ENCODE data around the gene P4HB.

The P4HB gene

GRCh38 chr17:81839301-81839700 lies 21.0 kb downstream of the P4HB start:
- Histone ChIP-seq H3K9me3 (ENCODE audit: control insufficient read depth, insufficient read depth, low read length) (no peaks in the 10 kb centered on the region), H3K36me3 (ENCODE audit: insufficient read depth, low read length) (peaks cover 13% of the 10 kb centered on the region), H3K9ac (ENCODE audit: low read depth, low read length) (no peak overlapping the region), H3K4me1 (ENCODE audit: insufficient read depth, low read length) (peaks cover 3% of the 10 kb centered on the region)

GRCh38 chr17:81838753-81839255 lies 21.5 kb downstream of the P4HB start:
- Histone ChIP-seq H3K36me3 (ENCODE audit: insufficient read depth, low read length) (peaks cover 9% of the 10 kb centered on the region), H3K9ac (ENCODE audit: low read depth, low read length) (no peak overlapping the region), H3K4me1 (ENCODE audit: insufficient read depth, low read length) (peaks cover 3% of the 10 kb centered on the region), H3K9me3 (ENCODE audit: control insufficient read depth, insufficient read depth, low read length) (no peaks in the 10 kb centered on the region)

- peaks cover 3% of the 10 kb centered on the region; the same call in 1 of the 2 replicates for H3K36me3 ChIP-seq (ENCODE audit: insufficient read depth, low read length)
- no peak overlapping the region for H3K9ac ChIP-seq (ENCODE audit: low read depth, low read length)
- peaks cover 3% of the 10 kb centered on the region for H3K4me1 ChIP-seq (ENCODE audit: insufficient read depth, low read length)
- H3K9me3 ChIP-seq (ENCODE audit: control insufficient read depth, insufficient read depth, low read length), result no peaks in the 10 kb centered on the region
These were observed 22.7 kb downstream of the P4HB start for GRCh38 chr17:81837641-81838040.

- Histone ChIP-seq H3K36me3 (ENCODE audit: insufficient read depth, low read length) (no peaks in the 10 kb centered on the region), H3K9me3 (ENCODE audit: control insufficient read depth, insufficient read depth, low read length) (no peaks in the 10 kb centered on the region), H3K9ac (ENCODE audit: low read depth, low read length) (peak within 1 kb of the TSS; percentile 91), H3K4me1 (ENCODE audit: insufficient read depth, low read length) (peaks cover 3% of the 10 kb centered on the region)
These were observed 25.5 kb downstream of the P4HB start, which contains the start of gene PPP1R27 for GRCh38 chr17:81834831-81835267. TSS of gene PPP1R27 (minus strand) at chr17:81835050. CDS start at chr17:81834953, 97 bp downstream.

- peaks cover 3% of the 10 kb centered on the region for H3K4me1 ChIP-seq (ENCODE audit: insufficient read depth, low read length)
- peak overlapping the region; percentile 91 for H3K9ac ChIP-seq (ENCODE audit: low read depth, low read length)
- no peaks in the 10 kb centered on the region for H3K9me3 ChIP-seq (ENCODE audit: control insufficient read depth, insufficient read depth, low read length)
- no peaks in the 10 kb centered on the region for H3K36me3 ChIP-seq (ENCODE audit: insufficient read depth, low read length)
These were observed 26.2 kb downstream of the P4HB start for GRCh38 chr17:81833921-81834830.

- Histone ChIP-seq H3K9me3 (ENCODE audit: control insufficient read depth, insufficient read depth, low read length) (no peaks in the 10 kb centered on the region), H3K9ac (ENCODE audit: low read depth, low read length) (peak within 1 kb of the TSS; percentile 91), H3K4me1 (ENCODE audit: insufficient read depth, low read length) (peaks cover 6% of the 10 kb centered on the region; the same call in 1 of the 2 replicates), H3K36me3 (ENCODE audit: insufficient read depth, low read length) (no peaks in the 10 kb centered on the region)
These were observed 27.0 kb downstream of the P4HB start, which contains the start of gene MCRIP1 for GRCh38 chr17:81833160-81833920. TSS of gene MCRIP1 (minus strand) at chr17:81833291. CDS start at chr17:81824506, 8,785 bp downstream.

GRCh38 chr17:81832608-81833159 lies 27.7 kb downstream of the P4HB start:
- H3K36me3 ChIP-seq (ENCODE audit: insufficient read depth, low read length), result no peaks in the 10 kb centered on the region
- peak overlapping the region; percentile 90 for H3K9ac ChIP-seq (ENCODE audit: low read depth, low read length)
- peaks cover 6% of the 10 kb centered on the region; the same call in 1 of the 2 replicates for H3K4me1 ChIP-seq (ENCODE audit: insufficient read depth, low read length)
- H3K9me3 ChIP-seq (ENCODE audit: control insufficient read depth, insufficient read depth, low read length), result no peaks in the 10 kb centered on the region

- Histone ChIP-seq H3K9ac (ENCODE audit: low read depth, low read length) (peak overlapping the region; percentile 90), H3K36me3 (ENCODE audit: insufficient read depth, low read length) (no peaks in the 10 kb centered on the region), H3K9me3 (ENCODE audit: control insufficient read depth, insufficient read depth, low read length) (no peaks in the 10 kb centered on the region), H3K4me1 (ENCODE audit: insufficient read depth, low read length) (peaks cover 6% of the 10 kb centered on the region; the same call in 1 of the 2 replicates)
These were observed 28.3 kb downstream of the P4HB start for GRCh38 chr17:81831957-81832607.

- H3K9ac ChIP-seq (ENCODE audit: low read depth, low read length), result no peak overlapping the region
- no peaks in the 10 kb centered on the region for H3K36me3 ChIP-seq (ENCODE audit: insufficient read depth, low read length)
- peaks cover 6% of the 10 kb centered on the region; the same call in 1 of the 2 replicates for H3K4me1 ChIP-seq (ENCODE audit: insufficient read depth, low read length)
- H3K9me3 ChIP-seq (ENCODE audit: control insufficient read depth, insufficient read depth, low read length), result no peaks in the 10 kb centered on the region
These were observed 28.8 kb downstream of the P4HB start for GRCh38 chr17:81831563-81831956.

- peaks cover 9% of the 10 kb centered on the region; the same call in 1 of the 2 replicates for H3K4me1 ChIP-seq (ENCODE audit: insufficient read depth, low read length)
- no peaks in the 10 kb centered on the region for H3K36me3 ChIP-seq (ENCODE audit: insufficient read depth, low read length)
- H3K9ac ChIP-seq (ENCODE audit: low read depth, low read length), result no peak overlapping the region
- H3K9me3 ChIP-seq (ENCODE audit: control insufficient read depth, insufficient read depth, low read length), result no peaks in the 10 kb centered on the region
These were observed 30.5 kb downstream of the P4HB start for GRCh38 chr17:81829858-81830257.

GRCh38 chr17:81828656-81829055 lies 31.7 kb downstream of the P4HB start:
- Histone ChIP-seq H3K4me1 (ENCODE audit: insufficient read depth, low read length) (peaks cover 9% of the 10 kb centered on the region; the same call in 1 of the 2 replicates), H3K9ac (ENCODE audit: low read depth, low read length) (no peak overlapping the region), H3K9me3 (ENCODE audit: control insufficient read depth, insufficient read depth, low read length) (no peaks in the 10 kb centered on the region), H3K36me3 (ENCODE audit: insufficient read depth, low read length) (no peaks in the 10 kb centered on the region)

GRCh38 chr17:81825841-81826466 lies 34.4 kb downstream of the P4HB start:
- Histone ChIP-seq H3K4me1 (ENCODE audit: insufficient read depth, low read length) (peaks cover 9% of the 10 kb centered on the region; the same call in 1 of the 2 replicates), H3K9ac (ENCODE audit: low read depth, low read length) (no peak overlapping the region), H3K36me3 (ENCODE audit: insufficient read depth, low read length) (no peaks in the 10 kb centered on the region), H3K9me3 (ENCODE audit: control insufficient read depth, insufficient read depth, low read length) (no peaks in the 10 kb centered on the region)

- no peaks in the 10 kb centered on the region for H3K9me3 ChIP-seq (ENCODE audit: control insufficient read depth, insufficient read depth, low read length)
- no peak overlapping the region for H3K9ac ChIP-seq (ENCODE audit: low read depth, low read length)
- H3K4me1 ChIP-seq (ENCODE audit: insufficient read depth, low read length), result peaks cover 9% of the 10 kb centered on the region; the same call in 1 of the 2 replicates
- no peaks in the 10 kb centered on the region for H3K36me3 ChIP-seq (ENCODE audit: insufficient read depth, low read length)
These were observed 35.7 kb downstream of the P4HB start for GRCh38 chr17:81824595-81824994.

Measured in ES-I3 (cell line).